ENCODE data around the gene MOGAT3. TPM values are rescaled to one million over a fixed set of nuclear protein-coding genes. Genes with fewer than 3 reads are reported as not detected.
A peak's percentile ranks its signal among the peaks of the same experiment; 100 is the strongest.

MOGAT3 gene
- total and polyA plus RNA-seq, 9 of the 15 experiments (the other 6 are each of a cell fraction or from before 2014, with no cell fraction given): 0.07 to 0.17 (median 0.13) TPM; not detected in 6

GRCh38 chr7:101169838-101170551, 30.8 kb downstream of the MOGAT3 start (continued):
- TF ChIP-seq POLR2AphosphoS5 (IDR thresholded peaks at IDR 0.05; ENCODE audit: control insufficient read depth, insufficient read depth, low read depth, low read length) (no peak), ZNF24 (IDR thresholded peaks at IDR 0.05) (no peak; the same call in 1 of the 2 replicates), MYC (IDR thresholded peaks at IDR 0.05; ENCODE audit: low read depth, low read length) (peak; percentile 45; the same call in 1 of the 2 replicates), MYC (CRISPR knock-in tag; IDR thresholded peaks at IDR 0.05; ENCODE audit: borderline replicate concordance, low read depth) (peak; percentile 63; the same call in 1 of the 2 replicates), SMAD4 (CRISPR knock-in tag; conservative IDR thresholded peaks at IDR 0.05) (peak; percentile 64; the same call in 1 of the 2 replicates), L3MBTL2 (IDR thresholded peaks at IDR 0.05) (peak; percentile 43; the same call in 1 of the 2 replicates), U2AF2 (optimal IDR thresholded peaks at IDR 0.05; ENCODE audit: low read depth, low read length) (no peak), ZBTB33 (CRISPR knock-in tag; IDR thresholded peaks at IDR 0.05) (no peak), CREM (IDR thresholded peaks at IDR 0.05; ENCODE audit: low read depth) (peak; percentile 82), CREB1 (IDR thresholded peaks at IDR 0.05) (peak; percentile 37; the same call in 1 of the 2 replicates), CREB1 (CRISPR knock-in tag; IDR thresholded peaks at IDR 0.05) (peak; percentile 65; the same call in 1 of the 2 replicates), BHLHE40 (IDR thresholded peaks at IDR 0.05; ENCODE audit: low read length) (peak; percentile 56), SAFB2 (IDR thresholded peaks at IDR 0.05; ENCODE audit: borderline replicate concordance, low read depth, low read length, severe bottlenecking) (no peak), KLF13 (tag; IDR thresholded peaks at IDR 0.05; ENCODE audit: borderline replicate concordance, low read depth) (peak; percentile 54; the same call in 1 of the 2 replicates)

Data from K562 (cell line).